Activated CD4-positive, alpha-beta T cell treated with anti-CD3 and anti-CD28 coated beads for 24 hours (primary cell): ENCODE results near the gene CLSTN2.
"Not testable (repeated sequence)": the region's sequence is repeated elsewhere in the genome, so short reads cannot be mapped to it uniquely, and the experiment has no call there.

ENCODE experiments used
- DNase-seq, 2 donors: peaks; one replicate each; pipeline ENCODE4 v3.0.0-alpha.2; 2020; ENCODE audit warnings: low read depth in 2 of 2

CLSTN2 gene

GRCh38 chr3:140423146-140423545 lies 488.2 kb downstream of the CLSTN2 start:
- no peak for DNase-seq

GRCh38 chr3:140423574-140423973 lies 488.6 kb downstream of the CLSTN2 start:
- DNase-seq, result not testable (repeated sequence)

- DNase-seq, result no peak
Observed at GRCh38 chr3:140424211-140424610, 489.2 kb downstream of the CLSTN2 start.

- DNase-seq, result no peak
Observed at GRCh38 chr3:140424726-140425125, 489.7 kb downstream of the CLSTN2 start.

- DNase-seq, result no peak
Observed at GRCh38 chr3:140427786-140428185, 492.8 kb downstream of the CLSTN2 start.

- DNase-seq, result no peak
Observed at GRCh38 chr3:140428380-140428779, 493.4 kb downstream of the CLSTN2 start.

GRCh38 chr3:140429791-140430190 lies 494.8 kb downstream of the CLSTN2 start:
- DNase-seq, result no peak

- DNase-seq, result no peak
Observed at GRCh38 chr3:140430494-140430893, 495.5 kb downstream of the CLSTN2 start.

GRCh38 chr3:140432229-140432669 lies 497.3 kb downstream of the CLSTN2 start:
- no peak for DNase-seq

GRCh38 chr3:140433431-140433830 lies 498.4 kb downstream of the CLSTN2 start:
- no peak for DNase-seq

- no peak for DNase-seq
Observed at GRCh38 chr3:140434261-140434905, 499.4 kb downstream of the CLSTN2 start.

GRCh38 chr3:140436421-140436820 lies 501.4 kb downstream of the CLSTN2 start:
- no peak for DNase-seq

GRCh38 chr3:140438736-140439470 lies 503.9 kb downstream of the CLSTN2 start:
- DNase-seq, result no peak

GRCh38 chr3:140439527-140439926 lies 504.5 kb downstream of the CLSTN2 start:
- no peak for DNase-seq

GRCh38 chr3:140440446-140440845 lies 505.5 kb downstream of the CLSTN2 start:
- DNase-seq, result no peak

GRCh38 chr3:140441006-140441405 lies 506.0 kb downstream of the CLSTN2 start:
- DNase-seq, result no peak

GRCh38 chr3:140442621-140443020 lies 507.6 kb downstream of the CLSTN2 start:
- DNase-seq, result no peak

GRCh38 chr3:140443073-140443472 lies 508.1 kb downstream of the CLSTN2 start:
- DNase-seq, result no peak

GRCh38 chr3:140443806-140444205 lies 508.8 kb downstream of the CLSTN2 start:
- no peak for DNase-seq

GRCh38 chr3:140446734-140447133 lies 511.7 kb downstream of the CLSTN2 start:
- DNase-seq, result no peak

GRCh38 chr3:140447136-140447535 lies 512.2 kb downstream of the CLSTN2 start:
- no peak for DNase-seq

GRCh38 chr3:140448001-140448400 lies 513.0 kb downstream of the CLSTN2 start:
- DNase-seq, result no peak
